Measurements from ENCODE around the gene DLG2. TPM values are rescaled to one million over a fixed set of nuclear protein-coding genes. Genes with fewer than 3 reads are reported as not detected.

The DLG2 gene
- total RNA-seq, 1 donor from 2014 or later: 1.8 TPM

GRCh38 chr11:84829162-84829561, 798.0 kb downstream of the DLG2 start:
- Histone ChIP-seq H3K4me1 (ENCODE audit: insufficient read depth, low read length) (no peaks in the 10 kb centered on the region), H3K27me3 (ENCODE audit: insufficient read depth, low read length) (no peaks in the 10 kb centered on the region), H3K79me2 (ENCODE audit: insufficient read depth, low read length) (no peaks in the 10 kb centered on the region), H3K9me3 (ENCODE audit: insufficient read depth, low read depth, low read length) (no peaks in the 10 kb centered on the region), H3K36me3 (ENCODE audit: insufficient read depth, low read length) (no peaks in the 10 kb centered on the region), H3K4me2 (ENCODE audit: low read length) (no peak overlapping the region), H3K9ac (ENCODE audit: low read length) (no peak overlapping the region), H3K4me3 (ENCODE audit: insufficient read depth, low read depth, low read length) (no peak overlapping the region), H4K20me1 (ENCODE audit: insufficient read depth, low read length) (no peaks in the 10 kb centered on the region), H2AFZ (ENCODE audit: low read depth, low read length) (no peak overlapping the region), H3K27ac (ENCODE audit: low read depth, low read length) (no peak overlapping the region)
- Mint-ChIP-seq H3K4me1 (ENCODE audit: low read depth, unreplicated experiment) (peaks cover 12% of the 10 kb centered on the region), H3K9me3 (ENCODE audit: unreplicated experiment) (no peaks in the 10 kb centered on the region), H3K36me3 (ENCODE audit: low read depth, unreplicated experiment) (no peaks in the 10 kb centered on the region), H3K4me3 (ENCODE audit: unreplicated experiment) (no peak overlapping the region), H3K27me3 (ENCODE audit: low read depth, unreplicated experiment) (no peaks in the 10 kb centered on the region), H3K27ac (ENCODE audit: unreplicated experiment) (no peak overlapping the region)
- FAIRE-seq: no peak
- DNase-seq (ENCODE audit: low read depth): no peak
- TF ChIP-seq, protein P1, sequence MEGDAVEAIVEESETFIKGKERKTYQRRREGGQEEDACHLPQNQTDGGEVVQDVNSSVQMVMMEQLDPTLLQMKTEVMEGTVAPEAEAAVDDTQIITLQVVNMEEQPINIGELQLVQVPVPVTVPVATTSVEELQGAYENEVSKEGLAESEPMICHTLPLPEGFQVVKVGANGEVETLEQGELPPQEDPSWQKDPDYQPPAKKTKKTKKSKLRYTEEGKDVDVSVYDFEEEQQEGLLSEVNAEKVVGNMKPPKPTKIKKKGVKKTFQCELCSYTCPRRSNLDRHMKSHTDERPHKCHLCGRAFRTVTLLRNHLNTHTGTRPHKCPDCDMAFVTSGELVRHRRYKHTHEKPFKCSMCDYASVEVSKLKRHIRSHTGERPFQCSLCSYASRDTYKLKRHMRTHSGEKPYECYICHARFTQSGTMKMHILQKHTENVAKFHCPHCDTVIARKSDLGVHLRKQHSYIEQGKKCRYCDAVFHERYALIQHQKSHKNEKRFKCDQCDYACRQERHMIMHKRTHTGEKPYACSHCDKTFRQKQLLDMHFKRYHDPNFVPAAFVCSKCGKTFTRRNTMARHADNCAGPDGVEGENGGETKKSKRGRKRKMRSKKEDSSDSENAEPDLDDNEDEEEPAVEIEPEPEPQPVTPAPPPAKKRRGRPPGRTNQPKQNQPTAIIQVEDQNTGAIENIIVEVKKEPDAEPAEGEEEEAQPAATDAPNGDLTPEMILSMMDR (IDR thresholded peaks at IDR 0.05; ENCODE audit: insufficient read depth, low read depth, low read length): no peak
- TF ChIP-seq EZH2 (IDR thresholded peaks at IDR 0.05; ENCODE audit: insufficient read depth, low read length): no peak

- Histone ChIP-seq H2AFZ (ENCODE audit: low read depth, low read length) (no peak overlapping the region), H3K36me3 (ENCODE audit: insufficient read depth, low read length) (no peaks in the 10 kb centered on the region), H3K9me3 (ENCODE audit: insufficient read depth, low read depth, low read length) (no peaks in the 10 kb centered on the region), H3K4me1 (ENCODE audit: insufficient read depth, low read length) (no peaks in the 10 kb centered on the region), H4K20me1 (ENCODE audit: insufficient read depth, low read length) (no peaks in the 10 kb centered on the region), H3K27ac (ENCODE audit: low read depth, low read length) (no peak overlapping the region), H3K79me2 (ENCODE audit: insufficient read depth, low read length) (no peaks in the 10 kb centered on the region), H3K4me3 (ENCODE audit: insufficient read depth, low read depth, low read length) (no peak overlapping the region), H3K9ac (ENCODE audit: low read length) (no peak overlapping the region), H3K4me2 (ENCODE audit: low read length) (no peak overlapping the region), H3K27me3 (ENCODE audit: insufficient read depth, low read length) (no peaks in the 10 kb centered on the region)
- DNase-seq (ENCODE audit: low read depth) (no peak), FAIRE-seq (no peak)
- Mint-ChIP-seq H3K9me3 (ENCODE audit: unreplicated experiment) (no peaks in the 10 kb centered on the region), H3K27me3 (ENCODE audit: low read depth, unreplicated experiment) (no peaks in the 10 kb centered on the region), H3K36me3 (ENCODE audit: low read depth, unreplicated experiment) (no peaks in the 10 kb centered on the region), H3K4me3 (ENCODE audit: unreplicated experiment) (no peak overlapping the region), H3K27ac (ENCODE audit: unreplicated experiment) (no peak overlapping the region), H3K4me1 (ENCODE audit: low read depth, unreplicated experiment) (peaks cover 12% of the 10 kb centered on the region)
- TF ChIP-seq, protein P1 (IDR thresholded peaks at IDR 0.05; ENCODE audit: insufficient read depth, low read depth, low read length): no peak
- no peak for TF ChIP-seq EZH2 (IDR thresholded peaks at IDR 0.05; ENCODE audit: insufficient read depth, low read length)
Observed at GRCh38 chr11:84828616-84829015, 798.5 kb downstream of the DLG2 start.

GRCh38 chr11:84825106-84825660, 802.0 kb downstream of the DLG2 start:
- Histone ChIP-seq H3K79me2 (ENCODE audit: insufficient read depth, low read length) (no peaks in the 10 kb centered on the region), H3K27ac (ENCODE audit: low read depth, low read length) (no peak overlapping the region), H3K4me1 (ENCODE audit: insufficient read depth, low read length) (no peaks in the 10 kb centered on the region), H2AFZ (ENCODE audit: low read depth, low read length) (no peak overlapping the region), H3K4me3 (ENCODE audit: insufficient read depth, low read depth, low read length) (no peak overlapping the region), H3K4me2 (ENCODE audit: low read length) (no peak overlapping the region), H3K9ac (ENCODE audit: low read length) (no peak overlapping the region), H3K36me3 (ENCODE audit: insufficient read depth, low read length) (no peaks in the 10 kb centered on the region), H3K27me3 (ENCODE audit: insufficient read depth, low read length) (no peaks in the 10 kb centered on the region), H4K20me1 (ENCODE audit: insufficient read depth, low read length) (no peaks in the 10 kb centered on the region), H3K9me3 (ENCODE audit: insufficient read depth, low read depth, low read length) (no peaks in the 10 kb centered on the region)
- DNase-seq (ENCODE audit: low read depth) (no peak), FAIRE-seq (no peak)
- no peaks in the 10 kb centered on the region for H3K36me3 Mint-ChIP-seq (ENCODE audit: low read depth, unreplicated experiment)
- no peaks in the 10 kb centered on the region for H3K9me3 Mint-ChIP-seq (ENCODE audit: unreplicated experiment)
- H3K4me1 Mint-ChIP-seq (ENCODE audit: low read depth, unreplicated experiment): peaks cover 12% of the 10 kb centered on the region
- no peak overlapping the region for H3K27ac Mint-ChIP-seq (ENCODE audit: unreplicated experiment)
- no peak for TF ChIP-seq EZH2 (IDR thresholded peaks at IDR 0.05; ENCODE audit: insufficient read depth, low read length)
- TF ChIP-seq, protein P1 (IDR thresholded peaks at IDR 0.05; ENCODE audit: insufficient read depth, low read depth, low read length): no peak
- no peak overlapping the region for H3K4me3 Mint-ChIP-seq (ENCODE audit: unreplicated experiment)
- H3K27me3 Mint-ChIP-seq (ENCODE audit: low read depth, unreplicated experiment): no peaks in the 10 kb centered on the region
